ENCODE data around the gene PSAP. TPM values are rescaled to one million over a fixed set of nuclear protein-coding genes. Genes with fewer than 3 reads are reported as not detected.

The PSAP gene
- 825 to 1,002 TPM (median 905 TPM) in 5 replicates for total RNA-seq (2022; extraction: Qiagen RNA extraction)

DNA sequence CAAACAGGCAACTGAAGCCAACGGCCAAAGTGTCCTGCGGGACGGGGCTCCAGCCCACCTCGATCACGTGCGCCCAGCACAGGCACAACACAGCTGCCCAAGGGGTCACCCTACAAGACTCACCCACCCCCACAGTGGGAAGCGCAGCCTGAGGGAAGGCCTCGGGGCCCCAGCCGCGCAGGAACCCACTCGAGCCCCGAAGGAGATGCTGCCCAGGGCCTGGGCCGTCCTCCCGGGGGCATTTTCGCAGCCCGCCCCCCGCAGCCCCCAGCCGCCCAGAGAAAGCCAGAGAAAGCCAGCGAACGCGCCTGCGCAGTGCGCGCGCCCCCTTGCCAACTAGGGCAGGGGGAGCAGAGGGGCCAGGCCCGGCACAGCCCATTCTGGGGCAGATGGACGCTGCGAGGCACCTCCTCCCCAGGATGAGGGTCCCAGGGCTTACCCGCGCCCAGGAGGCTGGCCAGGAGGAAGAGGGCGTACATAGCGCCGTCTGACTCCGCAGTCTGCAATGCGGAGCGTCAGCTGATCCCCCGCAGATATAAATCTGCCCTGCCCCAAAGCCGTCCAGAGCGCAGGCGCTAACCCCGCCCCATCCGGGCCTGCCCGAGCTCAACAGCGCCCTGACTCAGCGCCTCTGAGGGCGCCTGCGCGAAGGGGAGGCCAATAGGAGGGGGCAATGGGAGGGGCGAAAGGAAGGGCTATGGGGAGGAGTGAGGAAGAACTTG, at the start of gene PSAP:
Gene PSAP (minus strand): TSS at position 509 of the 722 bp plus-strand sequence. CDS start 30 bp downstream, at position 479.

DNA sequence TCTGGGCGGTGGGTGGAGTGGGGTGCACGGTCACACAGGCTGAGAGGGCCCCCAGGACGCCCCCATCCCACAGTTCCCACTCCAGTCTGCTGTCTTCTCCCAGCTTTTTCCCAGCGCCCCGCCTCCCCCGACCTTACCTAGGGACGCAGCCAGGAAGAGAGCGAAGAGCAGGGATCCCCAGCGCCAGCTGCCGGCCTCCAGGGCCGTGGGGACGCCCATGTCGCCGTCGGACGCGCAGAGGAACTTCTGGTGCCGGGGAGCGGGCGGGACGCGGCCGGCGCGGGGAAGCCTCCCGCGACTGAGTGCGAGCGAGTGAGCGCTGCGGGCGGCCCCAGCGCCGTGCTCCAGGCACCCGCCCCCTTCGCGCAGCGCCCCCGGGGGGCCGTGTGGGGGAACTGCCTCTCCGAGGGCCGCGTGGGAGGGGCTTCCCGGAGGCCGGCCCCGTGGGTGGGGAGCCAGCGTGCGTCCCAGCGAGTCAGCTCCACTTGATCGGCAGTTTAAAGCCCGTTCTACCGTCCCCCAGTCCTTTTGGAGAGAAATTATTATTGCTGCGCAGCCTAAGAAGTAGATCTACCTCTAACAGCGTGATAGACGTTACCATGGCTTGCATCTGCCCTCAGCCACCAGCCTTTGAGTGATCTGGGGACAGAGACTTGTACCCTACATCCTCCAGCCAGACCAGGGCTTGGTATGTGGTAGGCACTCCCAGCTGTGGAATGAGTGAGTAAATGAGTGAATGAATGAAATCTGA, 77.7 kb downstream of the PSAP start, which contains the start of gene VSIR:
Gene VSIR (minus strand): TSS at position 300 of the 751 bp plus-strand sequence. CDS start 81 bp downstream, at position 219.

Other genes with a start within 250 kb of the PSAP start
- not detected in 5 replicates for gene C10orf105, start 131.5 kb downstream of the PSAP start, total RNA-seq (2022; extraction: Qiagen RNA extraction)
- 21.0 to 35.4 TPM (median 34.3 TPM) in 5 replicates for gene VSIR, start 77.7 kb downstream of the PSAP start, total RNA-seq (2022; extraction: Qiagen RNA extraction)
- 34.1 to 43.0 TPM (median 35.6 TPM) in 5 replicates for gene CHST3, start 113.1 kb upstream of the PSAP start, total RNA-seq (2022; extraction: Qiagen RNA extraction)
- 0.18 to 0.47 TPM (median 0.37 TPM) in 5 replicates for gene SPOCK2, start 237.3 kb upstream of the PSAP start, total RNA-seq (2022; extraction: Qiagen RNA extraction)

All from A549 treated with CORT108297 at 1 μM for 4 hours (cell line).